HG03097 (cell line): ENCODE results near the gene FYN.

ENCODE experiments used
- ATAC-seq: cut with Tn5 transposase; IDR thresholded peaks from one replicate; pipeline ENCODE4 v1.9.1; 2021; ENCODE audit not compliant: unreplicated experiment, low FRiP score

Gene FYN

GRCh38 chr6:111812060-111813038, 60.9 kb downstream of the FYN start:
- no peak for ATAC-seq

GRCh38 chr6:111810294-111811131, 62.7 kb downstream of the FYN start:
- ATAC-seq, result no peak

- ATAC-seq, result no peak
These were observed 63.5 kb downstream of the FYN start for GRCh38 chr6:111809766-111810165.

- ATAC-seq, result no peak
These were observed 64.0 kb downstream of the FYN start for GRCh38 chr6:111809264-111809663.

- ATAC-seq, result no peak
These were observed 64.8 kb downstream of the FYN start for GRCh38 chr6:111808493-111808892.

- no peak for ATAC-seq
These were observed 66.4 kb downstream of the FYN start for GRCh38 chr6:111806561-111807497.

- ATAC-seq, result no peak
These were observed 67.1 kb downstream of the FYN start for GRCh38 chr6:111806165-111806547.

GRCh38 chr6:111805511-111806164, 67.6 kb downstream of the FYN start:
- ATAC-seq, result peak; percentile 46

GRCh38 chr6:111804627-111805235, 68.5 kb downstream of the FYN start:
- ATAC-seq, result peak; percentile 35

- no peak for ATAC-seq
These were observed 69.4 kb downstream of the FYN start for GRCh38 chr6:111803804-111804203.

- no peak for ATAC-seq
These were observed 69.9 kb downstream of the FYN start for GRCh38 chr6:111803371-111803770.

- ATAC-seq, result no peak
These were observed 70.4 kb downstream of the FYN start for GRCh38 chr6:111802720-111803330.

- ATAC-seq, result no peak
These were observed 71.2 kb downstream of the FYN start for GRCh38 chr6:111802015-111802414.

- no peak for ATAC-seq
These were observed 72.4 kb downstream of the FYN start for GRCh38 chr6:111800821-111801220.

- ATAC-seq, result no peak
These were observed 72.9 kb downstream of the FYN start for GRCh38 chr6:111800259-111800765.

GRCh38 chr6:111799576-111800258, 73.5 kb downstream of the FYN start:
- no peak for ATAC-seq

GRCh38 chr6:111798281-111798725, 74.9 kb downstream of the FYN start:
- no peak for ATAC-seq

GRCh38 chr6:111796310-111796918, 76.8 kb downstream of the FYN start:
- ATAC-seq, result no peak
